Measurements from ENCODE around the gene RPS6KA2.
"Not testable (repeated sequence)": the region's sequence is repeated elsewhere in the genome, so short reads cannot be mapped to it uniquely, and the experiment has no call there.

The RPS6KA2 gene

GRCh38 chr6:166588691-166589336 lies 38.2 kb downstream of the RPS6KA2 start:
- no peak for DNase-seq

- no peak for DNase-seq
These were observed 39.2 kb downstream of the RPS6KA2 start for GRCh38 chr6:166587631-166588413.

GRCh38 chr6:166586424-166587156 lies 40.5 kb downstream of the RPS6KA2 start, which contains the start of gene RAMACL:
RAMACL (minus strand) TSS chr6:166586678; CDS start chr6:166586477, 201 bp downstream.
- no peak for DNase-seq

GRCh38 chr6:166584853-166585429 lies 42.1 kb downstream of the RPS6KA2 start:
- no peak for DNase-seq

- DNase-seq, result no peak
These were observed 42.9 kb downstream of the RPS6KA2 start for GRCh38 chr6:166584155-166584554.

GRCh38 chr6:166583230-166583965 lies 43.7 kb downstream of the RPS6KA2 start:
- DNase-seq, result no peak

GRCh38 chr6:166582258-166582657 lies 44.8 kb downstream of the RPS6KA2 start:
- DNase-seq, result no peak

GRCh38 chr6:166581801-166582200 lies 45.2 kb downstream of the RPS6KA2 start:
- not testable (repeated sequence) for DNase-seq

GRCh38 chr6:166581091-166581511 lies 46.0 kb downstream of the RPS6KA2 start:
- DNase-seq, result no peak

- no peak for DNase-seq
These were observed 46.7 kb downstream of the RPS6KA2 start for GRCh38 chr6:166580076-166581050.

GRCh38 chr6:166579237-166579850 lies 47.7 kb downstream of the RPS6KA2 start:
- DNase-seq, result no peak

GRCh38 chr6:166578536-166579236 lies 48.4 kb downstream of the RPS6KA2 start:
- no peak for DNase-seq

- no peak for DNase-seq
These were observed 51.8 kb downstream of the RPS6KA2 start for GRCh38 chr6:166575205-166575604.

GRCh38 chr6:166573511-166574216 lies 53.4 kb downstream of the RPS6KA2 start:
- no peak for DNase-seq

- DNase-seq, result no peak
These were observed 54.4 kb downstream of the RPS6KA2 start for GRCh38 chr6:166572370-166573261.

- no peak for DNase-seq
These were observed 55.9 kb downstream of the RPS6KA2 start for GRCh38 chr6:166570929-166571713.

- no peak for DNase-seq
These were observed 57.8 kb downstream of the RPS6KA2 start for GRCh38 chr6:166569206-166569605.
